GM12878 (cell line): ENCODE results near the gene CCDC190. TPM values are rescaled to one million over a fixed set of nuclear protein-coding genes. Genes with fewer than 3 reads are reported as not detected.
A peak's percentile ranks its signal among the peaks of the same experiment; 100 is the strongest.

Experiments
- ATAC-seq: fragments of 200-7000 bp; cut with Tn5 transposase; 3 replicates; pipeline ENCODE4 v1.9.1; 2020; ENCODE audit warnings: mild to moderate bottlenecking, moderate library complexity
- BruUV-seq: library from RNA; stranded (reverse); fragments of 400-500 nt; replicated peaks from 2 replicates; lab custom pipeline; 2021; lab: Mats Ljungman, UMichigan
- CTCF ChIA-PET: fragments of 300-600 bp; sonication (Branson Sonifier 250); formaldehyde crosslinking; extraction: SDS; loops from one replicate; lab custom pipeline; 2021; ENCODE audit warnings: inconsistent platforms; lab: Yijun Ruan, JAX
- POLR2A ChIA-PET: fragments of 350-600 bp; formaldehyde crosslinking; extraction: SDS; loops from one replicate; lab custom pipeline; 2021; ENCODE audit warnings: inconsistent platforms; lab: Charles Lee
- RAD21 ChIA-PET: fragments of 300-600 bp; sonication (Branson Sonifier 250); formaldehyde crosslinking; loops from one replicate; lab custom pipeline; 2023; ENCODE audit warnings: antibody characterized with exemption; ENCODE audit not compliant: unreplicated experiment; lab: Charles Lee
- SMC1A ChIA-PET: fragments of 300-600 bp; sonication (Branson Sonifier 250); formaldehyde crosslinking; loops from one replicate; lab custom pipeline; 2023; ENCODE audit not compliant: unreplicated experiment, uncharacterized antibody; lab: Charles Lee
- DNase-seq: peaks from one replicate; pipeline ENCODE4 v3.0.0-alpha.2; 2011; ENCODE audit warnings: low read depth, low spot score
- FAIRE-seq: peaks from 3 replicates; lab custom pipeline; 2011; peaks lifted over from hg19 to GRCh38; lab: Jason Lieb, UNC
- H2AFZ ChIP-seq: 2 replicates; pipeline ENCODE4 v1.6.0; 2011; ENCODE audit warnings: low read depth, low read length, control low read depth; ENCODE audit not compliant: control insufficient read depth
- H3K27ac ChIP-seq: 2 replicates; pipeline ENCODE4 v1.5.1; 2011; ENCODE audit warnings: control low read depth; ENCODE audit not compliant: control insufficient read depth, insufficient read depth
- H3K27me3 ChIP-seq, 2 experiments: replicated peaks in 1 of 2; 2 replicates each; pipeline versions ENCODE4 v1.6.0 to v1.6.1; 2011; ENCODE audit warnings: low read length in 1 of 2; ENCODE audit not compliant: control insufficient read depth in 2 of 2, insufficient read depth in 2 of 2
- H3K36me3 ChIP-seq, 2 experiments: 2 replicates each; pipeline ENCODE4 v1.5.1; 2011; ENCODE audit warnings: low read length in 1 of 2; ENCODE audit not compliant: control insufficient read depth in 2 of 2, insufficient read depth in 2 of 2
- H3K4me1 ChIP-seq: 2 replicates; pipeline ENCODE4 v1.6.1; 2011; ENCODE audit warnings: mild to moderate bottlenecking, low read length, moderate library complexity, mixed read lengths; ENCODE audit not compliant: control insufficient read depth, insufficient read depth
- H3K4me2 ChIP-seq: 2 replicates; pipeline ENCODE4 v1.6.0; 2011; ENCODE audit warnings: control low read depth; ENCODE audit not compliant: control insufficient read depth, insufficient read depth
- H3K4me3 ChIP-seq: fragments of 200-600 bp; sonication (generic); 2 replicates; pipeline ENCODE4 v1.5.1; 2016
- H3K79me2 ChIP-seq: 2 replicates; pipeline ENCODE4 v1.6.0; 2011; ENCODE audit warnings: low read length; ENCODE audit not compliant: control insufficient read depth, insufficient read depth
- H3K9ac ChIP-seq: 2 replicates; pipeline ENCODE4 v1.8.0; 2011; ENCODE audit warnings: low read length, control low read depth, mixed read lengths; ENCODE audit not compliant: control insufficient read depth, insufficient read depth
- H3K9me3 ChIP-seq: replicated peaks from 3 replicates; pipeline ENCODE4 v1.5.1; 2011; ENCODE audit warnings: mild to moderate bottlenecking, low read length; ENCODE audit not compliant: control insufficient read depth, insufficient read depth
- H4K20me1 ChIP-seq: 2 replicates; pipeline ENCODE4 v1.6.0; 2011; ENCODE audit not compliant: control insufficient read depth, insufficient read depth
- CBX5 ChIP-seq: sonication (generic); IDR thresholded peaks from 2 replicates; pipeline ENCODE4 v1.6.1; 2016; ENCODE audit warnings: low read depth, moderate library complexity, mild to moderate bottlenecking, inconsistent platforms
- CREB1 ChIP-seq: IDR thresholded peaks from 2 replicates; pipeline ENCODE4 v1.6.1; 2012; ENCODE audit warnings: low read depth, mild to moderate bottlenecking, inconsistent platforms
- HDAC6 ChIP-seq: fragments of 200-600 bp; sonication (generic); IDR thresholded peaks from one replicate; pipeline ENCODE4 v1.8.0; 2017; ENCODE audit warnings: antibody characterized with exemption; ENCODE audit not compliant: unreplicated experiment
- MEF2A ChIP-seq: IDR thresholded peaks from 2 replicates; pipeline ENCODE4 v1.6.1; 2011; ENCODE audit warnings: low read depth, mild to moderate bottlenecking, low read length, moderate library complexity; ENCODE audit not compliant: insufficient read depth
- MEF2B ChIP-seq: fragments of 450-650 bp; IDR thresholded peaks from 2 replicates; pipeline ENCODE4 v1.6.1; 2018; ENCODE audit warnings: mild to moderate bottlenecking, moderate library complexity; ENCODE audit not compliant: partially characterized antibody, poor library complexity, severe bottlenecking
- PAX8 ChIP-seq: fragments of 450-650 bp; IDR thresholded peaks from 2 replicates; pipeline ENCODE4 v1.6.1; 2017; ENCODE audit warnings: mild to moderate bottlenecking, moderate library complexity
- RAD21 ChIP-seq: IDR thresholded peaks from 2 replicates; pipeline ENCODE4 v1.6.1; 2011; ENCODE audit warnings: mild to moderate bottlenecking, low read depth, low read length, moderate library complexity; ENCODE audit not compliant: insufficient read depth
- RCOR1 ChIP-seq: conservative IDR thresholded peaks from 2 replicates; pipeline ENCODE4 v1.6.1; 2012; ENCODE audit warnings: low read depth, low read length, improper control_type of control experiment
- SMC3 ChIP-seq: IDR thresholded peaks from 2 replicates; pipeline ENCODE4 v1.6.1; 2011; ENCODE audit warnings: low read length, improper control_type of control experiment, borderline replicate concordance
- WGBS: methylation state at CpG from one replicate; pipeline ENCODE4 v1.1.6; 2016; ENCODE audit warnings: low lambda C conversion rate; ENCODE audit not compliant: insufficient replicate concordance, insufficient coverage; ENCODE audit errors: missing lambda C conversion rate; 5-methylcytosine and 5-hydroxymethylcytosine counted together
- in situ Hi-C: fragments of 300-500 bp; cut with MboI; formaldehyde crosslinking; loops from 9 replicates; pipeline ENCODE4 v1.14.3; 2018; ENCODE audit warnings: mixed read lengths
- intact Hi-C: fragments of 100-400 bp; cut with micrococcal nuclease; formaldehyde crosslinking; loops from one replicate; pipeline ENCODE4 v1.14.2; 2022; ENCODE audit not compliant: unreplicated experiment
- polyA plus RNA-seq, 11 experiments: library from polyadenylated mRNA; depleted of rRNA in 4 of 11; unstranded in 6 of 11; stranded (reverse) in 5 of 11; fragments of >200 nt; fragmentation: Nextera tagmentation in 4 of 11; fragmentation: Illumina TruSeq in 1 of 11; extraction: Ambion mirVana in 4 of 11; extraction: Trizol in 1 of 11; gene quantifications; 1 replicate in 1 of 11; 2 replicates in 10 of 11; pipeline versions ENCODE4 v1.2.1 to v1.2.3, GENCODE V29; 2011 to 2016; ENCODE audit warnings: inconsistent platforms in 2 of 11, missing spikeins in 2 of 11, low read depth in 1 of 11
- total RNA-seq, 4 experiments: library from RNA; depleted of rRNA in 3 of 4; stranded (reverse); fragments of >200 nt in 3 of 4; fragmentation: Illumina TruSeq in 1 of 4; extraction: Trizol in 1 of 4; gene quantifications; 2 replicates each; pipeline versions ENCODE4 v1.2.1 to v1.2.3, GENCODE V29; 2013 to 2021
- TF ChIP-seq, protein P1 (sequence below), 3 experiments: IDR thresholded peaks in 2 of 3; conservative IDR thresholded peaks in 1 of 3; 2 replicates each; pipeline ENCODE4 v1.5.1; 2011; ENCODE audit warnings: low read depth in 3 of 3, low read length in 3 of 3, mild to moderate bottlenecking in 3 of 3, control low read depth in 2 of 3, moderate library complexity in 2 of 3, inconsistent platforms in 1 of 3, mixed read lengths in 1 of 3; ENCODE audit not compliant: control insufficient read depth in 2 of 3, insufficient read depth in 1 of 3; ENCODE audit errors: extremely low read depth in 1 of 3

Gene CCDC190
- total and polyA plus RNA-seq, 10 of the 15 experiments (the other 5 are each of a cell fraction or from before 2014, with no cell fraction given), result not detected

DNA sequence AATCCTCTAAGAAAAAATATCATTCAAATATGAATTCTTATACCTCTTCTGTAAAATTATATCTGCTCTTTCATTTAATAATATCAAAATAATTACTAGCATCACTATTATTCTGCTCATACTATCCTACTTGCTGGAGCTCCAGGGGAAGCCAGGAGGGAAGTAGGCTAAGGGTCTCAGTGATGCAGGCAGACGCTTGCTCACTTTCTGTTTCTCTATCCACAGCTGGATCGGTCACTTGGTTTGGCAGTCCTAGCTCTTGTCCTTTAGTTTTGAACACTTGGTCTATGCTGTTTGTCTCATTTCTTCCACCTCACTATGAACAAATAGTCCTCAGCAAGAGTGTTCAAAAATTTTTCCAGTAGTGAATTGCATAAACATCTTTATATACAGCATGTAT is 11.3 kb downstream of the CCDC190 start:
- Histone ChIP-seq H2AFZ (no peak overlapping the region), H3K4me3 (no peak overlapping the region), H3K4me2 (no peak overlapping the region), H4K20me1 (no peaks in the 10 kb centered on the region), H3K9me3 (no peaks in the 10 kb centered on the region), H3K36me3 (no peaks in the 10 kb centered on the region), H3K79me2 (no peaks in the 10 kb centered on the region), H3K27me3 (no peaks in the 10 kb centered on the region; a peak in 1 of 4 replicates), H3K4me1 (no peaks in the 10 kb centered on the region), H3K27ac (no peak overlapping the region), H3K9ac (no peak overlapping the region)
- BruUV-seq, result no TSS peak
- ChIA-PET RAD21 (interaction anchor here (1.7 kb wide), 1 partner anchor 466 kb away, joined by 4 read pairs; no protein-coding TSS in a partner anchor), CTCF (interaction anchor here (1.0 to 4.5 kb wide), 7 partner anchors 16 to 480 kb away, joined by 3 to 41 read pairs (median 3); no protein-coding TSS in a partner anchor), POLR2A (no interaction called here), SMC1A (interaction anchor here (0.7 to 0.9 kb wide), 2 partner anchors 13 to 466 kb away, joined by 3 to 4 read pairs; no protein-coding TSS in a partner anchor)
- TF ChIP-seq HDAC6, result no peak
- no peak for TF ChIP-seq RCOR1
- no peak for ATAC-seq
- in situ Hi-C loops, result loop anchor here (10.0 kb wide), 1 partner anchor 325 kb away; no protein-coding TSS in a partner anchor
- no peak for FAIRE-seq
- intact Hi-C loops, result loop anchor here (5.0 kb wide), 1 partner anchor 223 kb away; no protein-coding TSS in a partner anchor
- WGBS, result 50% methylated on average over 2 of the region's 2 CpGs
- no peak for DNase-seq

DNA sequence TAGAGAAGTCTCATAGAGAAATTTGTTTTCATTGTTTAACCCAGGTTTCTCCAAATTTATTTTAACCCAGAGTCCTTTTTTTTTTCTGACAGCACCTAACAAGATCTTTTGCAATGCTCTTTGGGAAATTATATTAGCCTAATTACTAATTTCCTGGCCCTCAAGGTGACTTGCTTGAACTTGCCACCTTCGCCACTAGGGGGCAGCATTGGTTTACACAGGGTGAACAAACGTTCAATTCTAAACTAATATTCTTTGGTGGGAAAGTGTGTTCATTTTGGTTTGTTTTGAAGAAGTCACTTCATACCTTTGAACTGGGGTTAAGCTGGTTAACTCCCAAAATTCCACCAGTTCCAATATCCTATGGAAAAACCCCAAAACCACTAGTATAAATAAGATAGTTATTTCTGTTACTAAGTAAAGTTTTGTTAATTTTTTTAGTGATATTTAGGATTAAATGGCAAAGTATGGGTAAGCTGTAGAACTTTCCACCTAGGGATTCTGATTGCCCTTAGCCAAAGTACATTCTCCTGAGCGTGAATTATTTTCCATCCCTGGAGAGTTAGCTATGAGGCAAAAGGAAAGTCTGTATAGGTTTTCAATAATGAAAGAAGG is 13.0 kb downstream of the CCDC190 start:
- CTCF ChIA-PET, result interaction anchor here (0.6 to 4.5 kb wide), 25 partner anchors 9 to 492 kb away, joined by 3 to 41 read pairs (median 3); partner anchors contain the start of genes CCDC190 and NUF2
- TF ChIP-seq MEF2B, result peak; percentile 12
- TF ChIP-seq CBX5, result no peak
- no peak for TF ChIP-seq PAX8
- TF ChIP-seq RAD21, result peak; percentile 83
- TF ChIP-seq, protein P1, sequence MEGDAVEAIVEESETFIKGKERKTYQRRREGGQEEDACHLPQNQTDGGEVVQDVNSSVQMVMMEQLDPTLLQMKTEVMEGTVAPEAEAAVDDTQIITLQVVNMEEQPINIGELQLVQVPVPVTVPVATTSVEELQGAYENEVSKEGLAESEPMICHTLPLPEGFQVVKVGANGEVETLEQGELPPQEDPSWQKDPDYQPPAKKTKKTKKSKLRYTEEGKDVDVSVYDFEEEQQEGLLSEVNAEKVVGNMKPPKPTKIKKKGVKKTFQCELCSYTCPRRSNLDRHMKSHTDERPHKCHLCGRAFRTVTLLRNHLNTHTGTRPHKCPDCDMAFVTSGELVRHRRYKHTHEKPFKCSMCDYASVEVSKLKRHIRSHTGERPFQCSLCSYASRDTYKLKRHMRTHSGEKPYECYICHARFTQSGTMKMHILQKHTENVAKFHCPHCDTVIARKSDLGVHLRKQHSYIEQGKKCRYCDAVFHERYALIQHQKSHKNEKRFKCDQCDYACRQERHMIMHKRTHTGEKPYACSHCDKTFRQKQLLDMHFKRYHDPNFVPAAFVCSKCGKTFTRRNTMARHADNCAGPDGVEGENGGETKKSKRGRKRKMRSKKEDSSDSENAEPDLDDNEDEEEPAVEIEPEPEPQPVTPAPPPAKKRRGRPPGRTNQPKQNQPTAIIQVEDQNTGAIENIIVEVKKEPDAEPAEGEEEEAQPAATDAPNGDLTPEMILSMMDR (IDR thresholded peaks at IDR 0.05 in 2 of 3, conservative IDR thresholded peaks at IDR 0.05 in 1 of 3; ENCODE audit: control insufficient read depth in 2 of 3, extremely low read depth in 1 of 3, insufficient read depth in 1 of 3, low read depth in 3 of 3, low read length in 3 of 3), result peak; percentile 81 to 83 (median 82)
- TF ChIP-seq MEF2A, result 0 out of 2 replicates have a peak, but pooled peaks have one; percentile 14
- TF ChIP-seq CREB1, result no peak
- TF ChIP-seq SMC3, result peak; percentile 59; the same call in 1 of the 2 replicates
- Histone ChIP-seq H3K79me2 (no peaks in the 10 kb centered on the region), H3K27ac (no peak overlapping the region), H4K20me1 (no peaks in the 10 kb centered on the region), H3K27me3 (no peaks in the 10 kb centered on the region; a peak in 1 of 4 replicates), H3K4me3 (no peak overlapping the region), H3K36me3 (no peaks in the 10 kb centered on the region), H3K4me1 (no peaks in the 10 kb centered on the region), H3K9ac (no peak overlapping the region), H3K4me2 (no peak overlapping the region), H3K9me3 (no peaks in the 10 kb centered on the region), H2AFZ (no peak overlapping the region)
- in situ Hi-C loops, result no loop called here
- 0% methylated on average over 3 of the region's 3 CpGs for WGBS
- ATAC-seq (peak; percentile 79), FAIRE-seq (peak; percentile 75), DNase-seq (no peak)
- SMC1A ChIA-PET, result interaction anchor here (0.7 to 1.7 kb wide), 8 partner anchors 9 to 588 kb away, joined by 3 to 13 read pairs (median 4); no protein-coding TSS in a partner anchor
- RAD21 ChIA-PET, result interaction anchor here (0.9 to 1.7 kb wide), 4 partner anchors 9 to 467 kb away, joined by 3 to 5 read pairs (median 4); no protein-coding TSS in a partner anchor
- intact Hi-C loops, result loop anchor here (1.0 to 5.0 kb wide), 2 partner anchors 224 to 326 kb away; no protein-coding TSS in a partner anchor
- no TSS peak for BruUV-seq
- POLR2A ChIA-PET, result no interaction called here
